ENCODE data around the gene DNM1.

Gene DNM1

DNA sequence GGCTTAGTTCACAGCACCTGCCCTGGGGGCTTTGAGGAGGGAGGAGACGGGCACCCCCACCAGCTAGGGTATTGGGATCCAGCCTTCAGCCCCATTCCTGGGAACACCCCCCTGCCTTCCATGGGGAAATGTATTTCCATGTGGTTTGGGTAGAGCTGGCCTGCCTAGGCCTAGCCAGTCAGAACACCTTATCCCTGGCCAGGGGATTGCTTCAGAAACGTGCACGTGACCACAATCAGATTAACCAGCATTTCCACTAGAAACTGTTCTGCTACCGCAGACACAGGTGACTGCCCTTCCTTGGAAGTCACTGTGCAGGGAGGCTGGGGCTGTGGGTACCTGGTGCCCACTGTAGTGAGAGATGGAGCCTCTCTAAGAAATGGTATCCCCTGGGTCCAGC, 29.1 kb upstream of the DNM1 start:
- no peak overlapping the region for H3K4me3 ChIP-seq (replicated peaks; ENCODE audit: insufficient read depth, low read length)
- no peaks in the 10 kb centered on the region for H3K27me3 ChIP-seq (ENCODE audit: insufficient read depth, poor library complexity, severe bottlenecking)
- H3K27ac ChIP-seq (replicated peaks): no peak overlapping the region; the same call in 1 of the 2 replicates
- TF ChIP-seq, protein P1, sequence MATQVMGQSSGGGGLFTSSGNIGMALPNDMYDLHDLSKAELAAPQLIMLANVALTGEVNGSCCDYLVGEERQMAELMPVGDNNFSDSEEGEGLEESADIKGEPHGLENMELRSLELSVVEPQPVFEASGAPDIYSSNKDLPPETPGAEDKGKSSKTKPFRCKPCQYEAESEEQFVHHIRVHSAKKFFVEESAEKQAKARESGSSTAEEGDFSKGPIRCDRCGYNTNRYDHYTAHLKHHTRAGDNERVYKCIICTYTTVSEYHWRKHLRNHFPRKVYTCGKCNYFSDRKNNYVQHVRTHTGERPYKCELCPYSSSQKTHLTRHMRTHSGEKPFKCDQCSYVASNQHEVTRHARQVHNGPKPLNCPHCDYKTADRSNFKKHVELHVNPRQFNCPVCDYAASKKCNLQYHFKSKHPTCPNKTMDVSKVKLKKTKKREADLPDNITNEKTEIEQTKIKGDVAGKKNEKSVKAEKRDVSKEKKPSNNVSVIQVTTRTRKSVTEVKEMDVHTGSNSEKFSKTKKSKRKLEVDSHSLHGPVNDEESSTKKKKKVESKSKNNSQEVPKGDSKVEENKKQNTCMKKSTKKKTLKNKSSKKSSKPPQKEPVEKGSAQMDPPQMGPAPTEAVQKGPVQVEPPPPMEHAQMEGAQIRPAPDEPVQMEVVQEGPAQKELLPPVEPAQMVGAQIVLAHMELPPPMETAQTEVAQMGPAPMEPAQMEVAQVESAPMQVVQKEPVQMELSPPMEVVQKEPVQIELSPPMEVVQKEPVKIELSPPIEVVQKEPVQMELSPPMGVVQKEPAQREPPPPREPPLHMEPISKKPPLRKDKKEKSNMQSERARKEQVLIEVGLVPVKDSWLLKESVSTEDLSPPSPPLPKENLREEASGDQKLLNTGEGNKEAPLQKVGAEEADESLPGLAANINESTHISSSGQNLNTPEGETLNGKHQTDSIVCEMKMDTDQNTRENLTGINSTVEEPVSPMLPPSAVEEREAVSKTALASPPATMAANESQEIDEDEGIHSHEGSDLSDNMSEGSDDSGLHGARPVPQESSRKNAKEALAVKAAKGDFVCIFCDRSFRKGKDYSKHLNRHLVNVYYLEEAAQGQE (IDR thresholded peaks at IDR 0.05; ENCODE audit: insufficient replicate concordance, low read depth): no peak
- TF ChIP-seq GABPA (IDR thresholded peaks at IDR 0.05; ENCODE audit: low read depth) (no peak), POLR2AphosphoS5 (IDR thresholded peaks at IDR 0.05; ENCODE audit: low read depth) (no peak), SPI1 (IDR thresholded peaks at IDR 0.05; ENCODE audit: borderline replicate concordance, low read depth) (no peak)
- TF ChIP-seq, protein P2, sequence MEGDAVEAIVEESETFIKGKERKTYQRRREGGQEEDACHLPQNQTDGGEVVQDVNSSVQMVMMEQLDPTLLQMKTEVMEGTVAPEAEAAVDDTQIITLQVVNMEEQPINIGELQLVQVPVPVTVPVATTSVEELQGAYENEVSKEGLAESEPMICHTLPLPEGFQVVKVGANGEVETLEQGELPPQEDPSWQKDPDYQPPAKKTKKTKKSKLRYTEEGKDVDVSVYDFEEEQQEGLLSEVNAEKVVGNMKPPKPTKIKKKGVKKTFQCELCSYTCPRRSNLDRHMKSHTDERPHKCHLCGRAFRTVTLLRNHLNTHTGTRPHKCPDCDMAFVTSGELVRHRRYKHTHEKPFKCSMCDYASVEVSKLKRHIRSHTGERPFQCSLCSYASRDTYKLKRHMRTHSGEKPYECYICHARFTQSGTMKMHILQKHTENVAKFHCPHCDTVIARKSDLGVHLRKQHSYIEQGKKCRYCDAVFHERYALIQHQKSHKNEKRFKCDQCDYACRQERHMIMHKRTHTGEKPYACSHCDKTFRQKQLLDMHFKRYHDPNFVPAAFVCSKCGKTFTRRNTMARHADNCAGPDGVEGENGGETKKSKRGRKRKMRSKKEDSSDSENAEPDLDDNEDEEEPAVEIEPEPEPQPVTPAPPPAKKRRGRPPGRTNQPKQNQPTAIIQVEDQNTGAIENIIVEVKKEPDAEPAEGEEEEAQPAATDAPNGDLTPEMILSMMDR (IDR thresholded peaks at IDR 0.05; ENCODE audit: insufficient read depth, low read length): no peak
- DNase-seq (ENCODE audit: low read depth in 1 of 2, low spot score in 1 of 2): no peak

DNA sequence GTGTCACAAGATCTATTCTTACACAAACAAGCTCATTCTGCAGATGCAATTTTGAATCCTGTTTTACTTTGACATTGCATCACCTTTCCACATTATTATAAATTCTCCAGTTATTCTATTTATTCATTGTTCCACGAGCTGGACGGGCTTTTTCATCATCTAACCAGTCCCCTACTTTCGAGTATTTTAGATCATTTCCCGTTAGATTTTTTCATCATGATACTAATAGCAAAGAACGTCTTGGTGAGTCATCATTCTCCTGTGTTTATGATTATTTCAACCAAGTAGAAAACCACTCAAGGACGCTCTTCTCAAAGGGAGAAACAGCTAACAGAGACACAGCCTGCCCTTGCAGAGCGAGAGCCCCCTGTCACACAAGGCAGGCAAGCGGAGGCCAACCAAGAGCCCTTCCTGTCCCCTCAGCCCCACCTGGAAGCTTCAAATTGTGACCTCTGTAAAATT, 28.0 kb upstream of the DNM1 start:
- Histone ChIP-seq H3K4me3 (replicated peaks; ENCODE audit: insufficient read depth, low read length) (no peak overlapping the region), H3K27me3 (ENCODE audit: insufficient read depth, poor library complexity, severe bottlenecking) (no peaks in the 10 kb centered on the region), H3K27ac (replicated peaks) (no peak overlapping the region)
- no peak for DNase-seq (ENCODE audit: low read depth in 1 of 2, low spot score in 1 of 2)
- TF ChIP-seq POLR2AphosphoS5 (IDR thresholded peaks at IDR 0.05; ENCODE audit: low read depth): no peak
- TF ChIP-seq, protein P2 (IDR thresholded peaks at IDR 0.05; ENCODE audit: insufficient read depth, low read length): no peak
- no peak for TF ChIP-seq SPI1 (IDR thresholded peaks at IDR 0.05; ENCODE audit: borderline replicate concordance, low read depth)
- TF ChIP-seq GABPA (IDR thresholded peaks at IDR 0.05; ENCODE audit: low read depth): no peak
- TF ChIP-seq, protein P1 (IDR thresholded peaks at IDR 0.05; ENCODE audit: insufficient replicate concordance, low read depth): no peak

DNA sequence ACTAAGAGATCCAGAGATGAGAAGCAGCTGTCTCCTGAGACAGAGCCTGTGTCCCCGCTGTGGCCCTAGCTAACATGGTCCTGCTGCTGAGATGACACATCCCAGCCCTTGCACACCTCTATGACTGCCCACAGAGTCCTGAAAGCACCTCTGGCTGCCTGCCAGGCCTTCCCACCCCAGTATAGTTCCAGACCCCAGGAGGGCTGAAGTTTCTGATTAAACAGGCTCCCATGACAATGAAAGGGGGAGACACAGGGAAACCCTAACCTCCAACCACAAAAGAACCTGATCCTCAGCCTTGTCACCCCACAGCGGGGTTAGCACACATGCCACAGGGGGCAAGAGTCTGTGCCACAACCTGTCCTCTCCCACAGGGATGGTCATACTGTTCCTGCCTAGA, 27.5 kb upstream of the DNM1 start:
- Histone ChIP-seq H3K27ac (replicated peaks) (no peak overlapping the region), H3K4me3 (replicated peaks; ENCODE audit: insufficient read depth, low read length) (no peak overlapping the region), H3K27me3 (ENCODE audit: insufficient read depth, poor library complexity, severe bottlenecking) (no peaks in the 10 kb centered on the region)
- no peak for DNase-seq (ENCODE audit: low read depth in 1 of 2, low spot score in 1 of 2)
- TF ChIP-seq, protein P2 (IDR thresholded peaks at IDR 0.05; ENCODE audit: insufficient read depth, low read length): no peak
- TF ChIP-seq GABPA (IDR thresholded peaks at IDR 0.05; ENCODE audit: low read depth) (no peak), SPI1 (IDR thresholded peaks at IDR 0.05; ENCODE audit: borderline replicate concordance, low read depth) (no peak), POLR2AphosphoS5 (IDR thresholded peaks at IDR 0.05; ENCODE audit: low read depth) (no peak)
- TF ChIP-seq, protein P1 (IDR thresholded peaks at IDR 0.05; ENCODE audit: insufficient replicate concordance, low read depth): no peak
